GM12878 (cell line): Measurements from ENCODE around the gene HEMK1. TPM values are rescaled to one million over a fixed set of nuclear protein-coding genes. Genes with fewer than 3 reads are reported as not detected.

Source experiments
- CBX3 ChIP-seq: fragments of 200-600 bp; sonication (generic); IDR thresholded peaks from 2 replicates; pipeline ENCODE4 v1.6.1; 2016; ENCODE audit warnings: low read depth, borderline replicate concordance
- EP300 ChIP-seq, 2 experiments: fragments of 150-350 bp in 1 of 2; IDR thresholded peaks; 2 replicates each; pipeline ENCODE4 v1.6.1; 2011 to 2012; ENCODE audit warnings: low read depth in 2 of 2, low read length in 2 of 2, borderline replicate concordance in 1 of 2, improper control_type of control experiment in 1 of 2, inconsistent platforms in 1 of 2; ENCODE audit not compliant: control insufficient read depth in 1 of 2
- ETV6 ChIP-seq, 2 experiments: fragments of 450-650 bp in 1 of 2; IDR thresholded peaks in 1 of 2; conservative IDR thresholded peaks in 1 of 2; 2 replicates each; pipeline ENCODE4 v1.6.1; 2014; ENCODE audit warnings: antibody characterized with exemption in 1 of 2, borderline replicate concordance in 1 of 2, low read depth in 1 of 2, mild to moderate bottlenecking in 1 of 2, moderate library complexity in 1 of 2
- EZH2 ChIP-seq: IDR thresholded peaks from 2 replicates; pipeline ENCODE4 v1.6.1; 2012; ENCODE audit warnings: low read depth, mild to moderate bottlenecking, control low read depth, inconsistent platforms, low read length, borderline replicate concordance; ENCODE audit not compliant: control insufficient read depth
- HDAC6 ChIP-seq: fragments of 200-600 bp; sonication (generic); IDR thresholded peaks from one replicate; pipeline ENCODE4 v1.8.0; 2017; ENCODE audit warnings: antibody characterized with exemption; ENCODE audit not compliant: unreplicated experiment
- MLLT1 ChIP-seq: fragments of 450-650 bp; IDR thresholded peaks from 2 replicates; pipeline ENCODE4 v1.6.1; 2016; ENCODE audit warnings: mild to moderate bottlenecking
- PAX5 ChIP-seq: IDR thresholded peaks from 2 replicates; pipeline ENCODE4 v1.6.1; 2011; ENCODE audit warnings: low read depth, low read length, borderline replicate concordance
- POLR2AphosphoS5 ChIP-seq: IDR thresholded peaks from 2 replicates; pipeline ENCODE4 v1.6.1; 2011; ENCODE audit warnings: mild to moderate bottlenecking, low read length, inconsistent platforms
- RAD21 ChIP-seq: IDR thresholded peaks from 2 replicates; pipeline ENCODE4 v1.6.1; 2011; ENCODE audit warnings: mild to moderate bottlenecking, low read depth, low read length, moderate library complexity; ENCODE audit not compliant: insufficient read depth
- SP1 ChIP-seq: IDR thresholded peaks from one replicate; pipeline ENCODE4 v1.6.1; 2011; ENCODE audit warnings: low read depth, low read length
- SPI1 ChIP-seq: IDR thresholded peaks from 2 replicates; pipeline ENCODE4 v1.6.1; 2011; ENCODE audit warnings: low read depth, mild to moderate bottlenecking, low read length, moderate library complexity, borderline replicate concordance; ENCODE audit not compliant: insufficient read depth
- STAT1 ChIP-seq: fragments of 450-650 bp; conservative IDR thresholded peaks from 2 replicates; pipeline ENCODE4 v1.6.1; 2014; ENCODE audit warnings: antibody characterized with exemption, mild to moderate bottlenecking
- STAT3 ChIP-seq: IDR thresholded peaks from 2 replicates; pipeline ENCODE4 v1.6.1; 2011; ENCODE audit warnings: low read depth, low read length, improper control_type of control experiment
- TCF3 ChIP-seq: IDR thresholded peaks from 2 replicates; pipeline ENCODE4 v1.6.1; 2012; ENCODE audit warnings: low read depth, mild to moderate bottlenecking, low read length, borderline replicate concordance; ENCODE audit not compliant: insufficient read depth
- ZBTB40 ChIP-seq: fragments of 450-650 bp; IDR thresholded peaks from 2 replicates; pipeline ENCODE4 v1.6.1; 2016; ENCODE audit warnings: mild to moderate bottlenecking, moderate library complexity, borderline replicate concordance
- polyA plus RNA-seq, 11 experiments: library from polyadenylated mRNA; depleted of rRNA in 4 of 11; unstranded in 6 of 11; stranded (reverse) in 5 of 11; fragments of >200 nt; fragmentation: Nextera tagmentation in 4 of 11; fragmentation: Illumina TruSeq in 1 of 11; extraction: Ambion mirVana in 4 of 11; extraction: Trizol in 1 of 11; gene quantifications; 1 replicate in 1 of 11; 2 replicates in 10 of 11; pipeline versions ENCODE4 v1.2.1 to v1.2.3, GENCODE V29; 2011 to 2016; ENCODE audit warnings: inconsistent platforms in 2 of 11, missing spikeins in 2 of 11, low read depth in 1 of 11
- total RNA-seq, 4 experiments: library from RNA; depleted of rRNA in 3 of 4; stranded (reverse); fragments of >200 nt in 3 of 4; fragmentation: Illumina TruSeq in 1 of 4; extraction: Trizol in 1 of 4; gene quantifications; 2 replicates each; pipeline versions ENCODE4 v1.2.1 to v1.2.3, GENCODE V29; 2013 to 2021
- TF ChIP-seq, protein P1 (sequence below): IDR thresholded peaks from 2 replicates; pipeline ENCODE4 v1.6.1; 2012; ENCODE audit warnings: low read length, inconsistent platforms
- TF ChIP-seq, protein P2 (sequence below): fragments of 450-650 bp; formaldehyde crosslinking; IDR thresholded peaks from 2 replicates; pipeline ENCODE4 v1.5.0; 2022; ENCODE audit warnings: mild to moderate bottlenecking, missing genetic modification characterization

Gene HEMK1
- total and polyA plus RNA-seq, 10 of the 15 experiments (the other 5 are each of a cell fraction or from before 2014, with no cell fraction given): 2.8 to 19.0 (median 12.0) TPM

GRCh38 chr3:50616003-50616769 is 46.9 kb downstream of the HEMK1 start (continued):
- peak; percentile 23; the same call in 1 of the 2 replicates for TF ChIP-seq ZBTB40
- TF ChIP-seq HDAC6: no peak
- TF ChIP-seq RAD21: peak; percentile 99
- TF ChIP-seq STAT1: no peak
- peak; percentile 54 for TF ChIP-seq SP1
- TF ChIP-seq POLR2AphosphoS5: no peak
- TF ChIP-seq EP300 (IDR thresholded peaks at IDR 0.05; ENCODE audit: borderline replicate concordance in 1 of 2, control insufficient read depth in 1 of 2, low read depth in 2 of 2, low read length in 2 of 2): no peak
- TF ChIP-seq, protein P1, sequence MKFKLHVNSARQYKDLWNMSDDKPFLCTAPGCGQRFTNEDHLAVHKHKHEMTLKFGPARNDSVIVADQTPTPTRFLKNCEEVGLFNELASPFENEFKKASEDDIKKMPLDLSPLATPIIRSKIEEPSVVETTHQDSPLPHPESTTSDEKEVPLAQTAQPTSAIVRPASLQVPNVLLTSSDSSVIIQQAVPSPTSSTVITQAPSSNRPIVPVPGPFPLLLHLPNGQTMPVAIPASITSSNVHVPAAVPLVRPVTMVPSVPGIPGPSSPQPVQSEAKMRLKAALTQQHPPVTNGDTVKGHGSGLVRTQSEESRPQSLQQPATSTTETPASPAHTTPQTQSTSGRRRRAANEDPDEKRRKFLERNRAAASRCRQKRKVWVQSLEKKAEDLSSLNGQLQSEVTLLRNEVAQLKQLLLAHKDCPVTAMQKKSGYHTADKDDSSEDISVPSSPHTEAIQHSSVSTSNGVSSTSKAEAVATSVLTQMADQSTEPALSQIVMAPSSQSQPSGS: no peak
- TF ChIP-seq CBX3: no peak
- no peak for TF ChIP-seq EZH2
- no peak for TF ChIP-seq PAX5
- TF ChIP-seq STAT3: no peak
- no peak for TF ChIP-seq MLLT1
- TF ChIP-seq SPI1: no peak
- no peak for TF ChIP-seq TCF3
- no peak; a peak in 1 of 4 replicates for TF ChIP-seq ETV6 (conservative IDR thresholded peaks at IDR 0.05 in 1 of 2, IDR thresholded peaks at IDR 0.05 in 1 of 2; ENCODE audit: borderline replicate concordance in 1 of 2, low read depth in 1 of 2)
- TF ChIP-seq, protein P2, sequence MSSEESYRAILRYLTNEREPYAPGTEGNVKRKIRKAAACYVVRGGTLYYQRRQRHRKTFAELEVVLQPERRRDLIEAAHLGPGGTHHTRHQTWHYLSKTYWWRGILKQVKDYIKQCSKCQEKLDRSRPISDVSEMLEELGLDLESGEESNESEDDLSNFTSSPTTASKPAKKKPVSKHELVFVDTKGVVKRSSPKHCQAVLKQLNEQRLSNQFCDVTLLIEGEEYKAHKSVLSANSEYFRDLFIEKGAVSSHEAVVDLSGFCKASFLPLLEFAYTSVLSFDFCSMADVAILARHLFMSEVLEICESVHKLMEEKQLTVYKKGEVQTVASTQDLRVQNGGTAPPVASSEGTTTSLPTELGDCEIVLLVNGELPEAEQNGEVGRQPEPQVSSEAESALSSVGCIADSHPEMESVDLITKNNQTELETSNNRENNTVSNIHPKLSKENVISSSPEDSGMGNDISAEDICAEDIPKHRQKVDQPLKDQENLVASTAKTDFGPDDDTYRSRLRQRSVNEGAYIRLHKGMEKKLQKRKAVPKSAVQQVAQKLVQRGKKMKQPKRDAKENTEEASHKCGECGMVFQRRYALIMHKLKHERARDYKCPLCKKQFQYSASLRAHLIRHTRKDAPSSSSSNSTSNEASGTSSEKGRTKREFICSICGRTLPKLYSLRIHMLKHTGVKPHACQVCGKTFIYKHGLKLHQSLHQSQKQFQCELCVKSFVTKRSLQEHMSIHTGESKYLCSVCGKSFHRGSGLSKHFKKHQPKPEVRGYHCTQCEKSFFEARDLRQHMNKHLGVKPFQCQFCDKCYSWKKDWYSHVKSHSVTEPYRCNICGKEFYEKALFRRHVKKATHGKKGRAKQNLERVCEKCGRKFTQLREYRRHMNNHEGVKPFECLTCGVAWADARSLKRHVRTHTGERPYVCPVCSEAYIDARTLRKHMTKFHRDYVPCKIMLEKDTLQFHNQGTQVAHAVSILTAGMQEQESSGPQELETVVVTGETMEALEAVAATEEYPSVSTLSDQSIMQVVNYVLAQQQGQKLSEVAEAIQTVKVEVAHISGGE: no peak
